OCI-LY7 (cell line): ENCODE results near the gene DBN1. TPM values are rescaled to one million over a fixed set of nuclear protein-coding genes. Genes with fewer than 3 reads are reported as not detected.

Experiments used
- BruUV-seq: library from RNA; stranded (reverse); fragments of 400-500 nt; replicated peaks from 2 replicates; lab custom pipeline; 2021; lab: Mats Ljungman, UMichigan
- CTCF ChIA-PET: fragments of 300-600 bp; sonication (Branson Sonifier 250); formaldehyde crosslinking; loops from one replicate; lab custom pipeline; 2022; ENCODE audit warnings: antibody characterized with exemption; ENCODE audit not compliant: unreplicated experiment; lab: Charles Lee
- POLR2A ChIA-PET: fragments of 300-600 bp; sonication (Branson Sonifier 250); formaldehyde crosslinking; loops from one replicate; lab custom pipeline; 2022; ENCODE audit warnings: antibody characterized with exemption; lab: Charles Lee
- DNase-seq: peaks from one replicate; pipeline ENCODE4 v3.0.0-alpha.2; 2015; ENCODE audit warnings: low spot score
- H2AFZ ChIP-seq: fragments of 200-600 bp; sonication (generic), shearing (Covaris generic); 2 replicates; pipeline ENCODE4 v1.6.1; 2014; ENCODE audit warnings: mild to moderate bottlenecking, antibody characterized with exemption, low read length, moderate library complexity
- H3K27ac ChIP-seq: fragments of 200-600 bp; sonication (generic); 2 replicates; pipeline ENCODE4 v1.5.1; 2014; ENCODE audit warnings: mixed run types, low read depth, mild to moderate bottlenecking, moderate library complexity, low read length, inconsistent platforms; ENCODE audit not compliant: poor library complexity, severe bottlenecking
- H3K36me3 ChIP-seq: fragments of 200-600 bp; sonication (generic); 2 replicates; pipeline ENCODE4 v1.6.1; 2014; ENCODE audit warnings: mild to moderate bottlenecking, antibody characterized with exemption, low read length, moderate library complexity, mixed read lengths; ENCODE audit not compliant: insufficient read depth
- H3K4me1 ChIP-seq: fragments of 200-600 bp; sonication (generic); 2 replicates; pipeline ENCODE4 v1.5.1; 2014; ENCODE audit warnings: mild to moderate bottlenecking, low read length; ENCODE audit not compliant: insufficient read depth, poor library complexity, severe bottlenecking
- H3K4me2 ChIP-seq: fragments of 200-600 bp; sonication (generic); 2 replicates; pipeline ENCODE4 v1.6.1; 2014; ENCODE audit warnings: mild to moderate bottlenecking, low read length
- H3K4me3 ChIP-seq: fragments of 200-600 bp; sonication (generic); 2 replicates; pipeline ENCODE4 v1.5.1; 2014; ENCODE audit warnings: mild to moderate bottlenecking, low read depth, low read length; ENCODE audit not compliant: poor library complexity, severe bottlenecking
- H3K79me2 ChIP-seq: fragments of 200-600 bp; sonication (generic); 2 replicates; pipeline ENCODE4 v1.6.1; 2016; ENCODE audit warnings: low read depth, mild to moderate bottlenecking, low read length, moderate library complexity, mixed read lengths; ENCODE audit not compliant: insufficient read depth
- H3K9me2 ChIP-seq: fragments of 200-600 bp; sonication (generic); 2 replicates; pipeline ENCODE4 v1.6.1; 2016; ENCODE audit warnings: mild to moderate bottlenecking, low read length, mixed read lengths; ENCODE audit not compliant: insufficient read depth
- H3K9me3 ChIP-seq: fragments of 200-600 bp; sonication (generic); 2 replicates; pipeline ENCODE4 v1.6.1; 2014; ENCODE audit warnings: mild to moderate bottlenecking, mixed run types, low read length, mixed read lengths
- H4K20me1 ChIP-seq: fragments of 200-600 bp; sonication (generic); 2 replicates; pipeline ENCODE4 v1.6.1; 2014; ENCODE audit warnings: mild to moderate bottlenecking, antibody characterized with exemption, low read length, moderate library complexity, mixed read lengths; ENCODE audit not compliant: insufficient read depth
- CTCF ChIP-seq: fragments of 200-600 bp; sonication (generic); conservative IDR thresholded peaks from 2 replicates; pipeline ENCODE4 v1.5.1; 2014; ENCODE audit warnings: mild to moderate bottlenecking, antibody characterized with exemption, low read length, moderate library complexity, mixed read lengths
- EZH2phosphoT487 ChIP-seq: fragments of 200-600 bp; sonication (generic); IDR thresholded peaks from 2 replicates; pipeline ENCODE4 v1.6.1; 2018; ENCODE audit warnings: low read depth, borderline replicate concordance, mild to moderate bottlenecking, mixed run types, antibody characterized with exemption, low read length, moderate library complexity, mixed read lengths
- intact Hi-C: fragments of 100-400 bp; cut with micrococcal nuclease; formaldehyde crosslinking; loops from one replicate; pipeline ENCODE4 v1.10.0; 2022; ENCODE audit not compliant: unreplicated experiment
- total RNA-seq, 2 experiments: library from RNA; depleted of rRNA in 1 of 2; stranded (reverse); fragments of >200 nt in 1 of 2; shearing (Covaris generic) in 1 of 2; gene quantifications; 2 replicates each; pipeline ENCODE4 v1.2.3, GENCODE V29; 2014 to 2022

The DBN1 gene
- total RNA-seq, 2 experiments from 2014 or later: 11.7 to 22.0 TPM

DNA sequence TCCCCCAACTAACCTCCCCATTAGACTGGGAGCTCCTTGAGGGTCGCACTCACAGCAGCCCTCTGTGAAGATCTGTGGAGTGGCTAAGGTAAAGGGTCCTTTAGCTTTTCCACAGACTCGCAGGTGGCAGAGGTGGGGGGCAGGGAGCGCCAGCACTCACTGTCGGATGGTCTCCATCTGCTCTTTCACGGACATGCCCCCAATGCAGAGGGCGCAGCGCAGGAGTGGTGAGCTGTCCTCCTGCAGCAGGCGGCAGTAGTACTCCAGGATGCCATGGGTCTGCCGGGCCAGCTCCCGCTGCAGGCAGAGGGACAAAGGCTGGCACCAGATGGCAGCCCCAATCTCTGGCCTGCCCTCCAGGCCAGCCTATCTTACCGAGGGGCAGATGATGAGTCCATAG is 41.1 kb upstream of the DBN1 start:
- H3K9me3 ChIP-seq: no peaks in the 10 kb centered on the region
- no peaks in the 10 kb centered on the region for H4K20me1 ChIP-seq
- peaks cover 44% of the 10 kb centered on the region for H3K4me1 ChIP-seq
- no peak overlapping the region for H3K4me3 ChIP-seq
- H3K79me2 ChIP-seq: peaks cover 37% of the 10 kb centered on the region
- H3K9me2 ChIP-seq: no peaks in the 10 kb centered on the region
- DNase-seq: no peak
- peaks cover 72% of the 10 kb centered on the region for H3K36me3 ChIP-seq
- TF ChIP-seq EZH2phosphoT487 (no peak), CTCF (no peak)
- no peak overlapping the region for H3K27ac ChIP-seq
- ChIA-PET POLR2A (no interaction called here), CTCF (no interaction called here)
- peak overlapping the region; percentile 95; the same call in 1 of the 2 replicates for H3K4me2 ChIP-seq
- intact Hi-C loops: no loop called here
- no peak overlapping the region for H2AFZ ChIP-seq
- no TSS peak for BruUV-seq

- intact Hi-C loops: no loop called here
- no peaks in the 10 kb centered on the region for H3K9me3 ChIP-seq
- peaks cover 40% of the 10 kb centered on the region for H3K4me1 ChIP-seq
- H2AFZ ChIP-seq: no peak overlapping the region
- DNase-seq: no peak
- POLR2A ChIA-PET: no interaction called here
- no peak overlapping the region for H3K27ac ChIP-seq
- TF ChIP-seq EZH2phosphoT487 (no peak), CTCF (no peak)
- H3K36me3 ChIP-seq: peaks cover 74% of the 10 kb centered on the region
- no peak overlapping the region for H3K4me2 ChIP-seq
- BruUV-seq: no TSS peak
- peaks cover 37% of the 10 kb centered on the region for H3K79me2 ChIP-seq
- no peaks in the 10 kb centered on the region for H3K9me2 ChIP-seq
- no peak overlapping the region for H3K4me3 ChIP-seq
- H4K20me1 ChIP-seq: no peaks in the 10 kb centered on the region
- CTCF ChIA-PET: no interaction called here
Measured at GRCh38 chr5:177513500-177513899, 40.1 kb upstream of the DBN1 start.

DNA sequence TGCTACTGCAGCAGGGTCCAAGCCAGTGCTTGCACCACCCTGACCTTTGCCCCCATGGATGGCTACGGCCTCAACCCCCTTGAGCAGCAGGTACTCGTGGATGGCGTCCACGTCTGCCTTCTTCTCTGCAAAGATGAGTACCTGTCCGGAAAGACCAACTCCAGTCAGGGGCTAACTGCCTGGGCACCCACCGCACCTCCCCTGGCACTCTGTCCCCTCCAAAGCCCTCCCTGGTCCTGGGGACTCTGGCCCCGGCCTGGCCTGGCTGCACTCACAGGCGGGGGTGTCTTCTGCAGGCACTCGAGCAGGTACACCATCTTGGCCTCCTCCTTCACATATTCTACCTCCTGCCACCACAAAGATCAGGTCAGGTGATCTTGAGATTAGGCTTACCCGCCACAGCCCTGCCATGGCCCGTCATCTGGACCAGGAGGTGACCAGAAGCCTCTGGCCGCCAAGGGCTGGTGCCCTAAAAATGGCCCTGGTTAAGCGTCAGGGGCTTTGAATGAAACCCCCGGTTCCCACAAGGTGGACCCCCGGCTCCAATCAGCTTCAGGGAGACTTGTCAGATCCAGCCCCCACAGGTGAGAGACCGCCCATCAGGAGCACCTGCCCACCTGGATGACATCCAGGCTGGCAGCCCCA is 39.4 kb upstream of the DBN1 start:
- Histone ChIP-seq H3K4me3 (no peak overlapping the region), H3K79me2 (peaks cover 43% of the 10 kb centered on the region), H3K27ac (no peak overlapping the region), H3K9me3 (no peaks in the 10 kb centered on the region), H3K9me2 (no peaks in the 10 kb centered on the region), H3K4me1 (peaks cover 43% of the 10 kb centered on the region), H2AFZ (no peak overlapping the region), H3K4me2 (no peak overlapping the region), H4K20me1 (no peaks in the 10 kb centered on the region), H3K36me3 (peaks cover 80% of the 10 kb centered on the region)
- POLR2A ChIA-PET: no interaction called here
- TF ChIP-seq CTCF (no peak), EZH2phosphoT487 (no peak)
- no TSS peak for BruUV-seq
- intact Hi-C loops: no loop called here
- DNase-seq: no peak
- CTCF ChIA-PET: no interaction called here
